Parathyroid adenoma (tissue), 2 donors: ENCODE results near the gene GMPS.
"Not testable (repeated sequence)": the region's sequence is repeated elsewhere in the genome, so short reads cannot be mapped to it uniquely, and the experiment has no call there.

ENCODE experiments used
- H2AFZ ChIP-seq: fragments of 300-600 bp; sonication (generic); one replicate; pipeline ENCODE4 v1.7.0; 2017; ENCODE audit warnings: antibody characterized with exemption, mild to moderate bottlenecking
- H3K27ac ChIP-seq: fragments of 300-600 bp; sonication (generic); one replicate; pipeline ENCODE4 v1.7.0; 2017
- H3K27me3 ChIP-seq: fragments of 300-600 bp; sonication (generic); one replicate; pipeline ENCODE4 v1.7.0; 2017; ENCODE audit warnings: low read length; ENCODE audit not compliant: control insufficient read depth, insufficient read depth
- H3K36me3 ChIP-seq: fragments of 300-600 bp; sonication (generic); one replicate; pipeline ENCODE4 v1.7.0; 2017; ENCODE audit warnings: low read length; ENCODE audit not compliant: control insufficient read depth, insufficient read depth
- H3K4me1 ChIP-seq: fragments of 300-600 bp; sonication (generic); one replicate; pipeline ENCODE4 v1.7.0; 2017; ENCODE audit warnings: control low read depth
- H3K4me2 ChIP-seq: fragments of 300-600 bp; sonication (generic); one replicate; pipeline ENCODE4 v1.7.0; 2017; ENCODE audit warnings: low read length
- H3K4me3 ChIP-seq: fragments of 300-600 bp; sonication (generic); one replicate; pipeline ENCODE4 v1.7.0; 2017; ENCODE audit warnings: low read depth, low read length
- H3K79me2 ChIP-seq: fragments of 300-600 bp; sonication (generic); one replicate; pipeline ENCODE4 v1.7.0; 2017; ENCODE audit warnings: control low read depth
- H3K9ac ChIP-seq: fragments of 300-600 bp; sonication (generic); one replicate; pipeline ENCODE4 v1.7.0; 2017; ENCODE audit warnings: mild to moderate bottlenecking
- H3K9me3 ChIP-seq: fragments of 300-600 bp; sonication (generic); one replicate; pipeline ENCODE4 v1.7.0; 2017; ENCODE audit warnings: low read length; ENCODE audit not compliant: control insufficient read depth
- CTCF ChIP-seq: fragments of 300-600 bp; sonication (generic); IDR thresholded peaks from one replicate; pipeline ENCODE4 v1.7.0; 2017; ENCODE audit warnings: antibody characterized with exemption, mild to moderate bottlenecking
- donor health status: primary hyperparathyroidism.

GMPS gene

GRCh38 chr3:155876037-155876436, 5.6 kb downstream of the GMPS start:
- H3K79me2 ChIP-seq = peaks cover 47% of the 10 kb centered on the region
- H3K27ac ChIP-seq = no peak overlapping the region
- H3K9me3 ChIP-seq = no peaks in the 10 kb centered on the region
- no peak overlapping the region for H3K4me2 ChIP-seq
- no peak for TF ChIP-seq CTCF
- no peak overlapping the region for H3K4me3 ChIP-seq
- H3K9ac ChIP-seq = no peak overlapping the region
- H3K4me1 ChIP-seq = no peaks in the 10 kb centered on the region
- no peaks in the 10 kb centered on the region for H3K27me3 ChIP-seq
- H3K36me3 ChIP-seq = no peaks in the 10 kb centered on the region
- no peak overlapping the region for H2AFZ ChIP-seq

- no peak for TF ChIP-seq CTCF
- Histone ChIP-seq H3K4me1 (no peaks in the 10 kb centered on the region), H3K36me3 (no peaks in the 10 kb centered on the region), H3K27ac (no peak overlapping the region), H2AFZ (no peak overlapping the region), H3K4me3 (no peak overlapping the region), H3K9ac (no peak overlapping the region), H3K9me3 (no peaks in the 10 kb centered on the region), H3K27me3 (no peaks in the 10 kb centered on the region), H3K4me2 (no peak overlapping the region), H3K79me2 (peaks cover 48% of the 10 kb centered on the region)
Measured at GRCh38 chr3:155876503-155876902, 6.1 kb downstream of the GMPS start.

GRCh38 chr3:155880286-155880685, 9.8 kb downstream of the GMPS start:
- Histone ChIP-seq H2AFZ (no peak overlapping the region), H3K27me3 (no peaks in the 10 kb centered on the region), H3K27ac (no peak overlapping the region), H3K9ac (no peak overlapping the region), H3K79me2 (peaks cover 48% of the 10 kb centered on the region), H3K4me2 (no peak overlapping the region), H3K36me3 (no peaks in the 10 kb centered on the region), H3K4me1 (no peaks in the 10 kb centered on the region), H3K9me3 (no peaks in the 10 kb centered on the region), H3K4me3 (no peak overlapping the region)
- no peak for TF ChIP-seq CTCF

GRCh38 chr3:155884292-155884691, 13.8 kb downstream of the GMPS start:
- Histone ChIP-seq H3K36me3 (no peaks in the 10 kb centered on the region), H3K27me3 (no peaks in the 10 kb centered on the region), H3K4me3 (no peak overlapping the region), H3K4me2 (no peak overlapping the region), H3K9me3 (no peaks in the 10 kb centered on the region), H3K27ac (no peak overlapping the region), H3K9ac (no peak overlapping the region), H3K79me2 (peaks cover 44% of the 10 kb centered on the region), H2AFZ (no peak overlapping the region), H3K4me1 (no peaks in the 10 kb centered on the region)
- no peak for TF ChIP-seq CTCF

GRCh38 chr3:155885292-155885691, 14.8 kb downstream of the GMPS start:
- Histone ChIP-seq H3K27me3 (no peaks in the 10 kb centered on the region), H3K36me3 (no peaks in the 10 kb centered on the region), H3K79me2 (peaks cover 41% of the 10 kb centered on the region), H3K9me3 (no peaks in the 10 kb centered on the region), H3K4me2 (no peak overlapping the region), H3K4me3 (no peak overlapping the region), H3K4me1 (no peaks in the 10 kb centered on the region), H2AFZ (no peak overlapping the region), H3K9ac (no peak overlapping the region), H3K27ac (no peak overlapping the region)
- no peak for TF ChIP-seq CTCF

- not testable (repeated sequence) for H3K27ac ChIP-seq, H2AFZ ChIP-seq, H3K4me1 ChIP-seq, H3K27me3 ChIP-seq, H3K4me3 ChIP-seq, H3K36me3 ChIP-seq, H3K9me3 ChIP-seq, H3K4me2 ChIP-seq, H3K9ac ChIP-seq
- peaks cover 35% of the 10 kb centered on the region for H3K79me2 ChIP-seq
Measured at GRCh38 chr3:155886348-155886747, 15.9 kb downstream of the GMPS start.
